Cardiac fibroblast (primary cell): Measurements from ENCODE around the gene VCAN.

Source experiments
- DNase-seq, 2 donors: peaks; one replicate each; pipeline versions ENCODE4 v3.0.0 to v3.0.0-alpha.2; 2010; ENCODE audit warnings: low read depth in 2 of 2
- H3K4me3 ChIP-seq, 2 donors: replicated peaks in 1 of 2; 1 replicate in 1 of 2; 2 replicates in 1 of 2; pipeline ENCODE4 v1.5.1; 2011; ENCODE audit warnings: low read depth in 2 of 2, low read length in 2 of 2, mild to moderate bottlenecking in 2 of 2, moderate library complexity in 1 of 2
- CTCF ChIP-seq: IDR thresholded peaks from one replicate; pipeline ENCODE4 v1.5.1; 2011; ENCODE audit warnings: low read depth, mild to moderate bottlenecking, low read length, inconsistent platforms

Gene VCAN

DNA sequence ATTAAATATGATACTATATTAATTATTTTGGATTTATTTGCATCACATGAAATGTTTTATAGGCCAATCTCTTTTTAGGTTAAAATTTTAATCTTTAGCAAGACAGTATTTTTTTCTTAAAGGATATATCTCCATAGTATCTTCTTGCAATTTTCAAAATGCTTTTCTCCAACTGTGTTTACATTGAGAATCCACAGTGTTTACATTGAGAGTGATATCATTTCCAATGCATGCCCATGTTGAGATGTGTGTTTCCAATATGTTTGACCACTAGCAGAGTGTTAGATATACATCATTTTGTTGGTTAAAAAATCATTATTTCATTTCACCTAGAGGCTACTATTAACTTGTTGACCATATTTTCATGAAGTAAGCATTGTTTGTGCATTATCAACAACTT, 17.3 kb downstream of the VCAN start:
- no peak overlapping the region for H3K4me3 ChIP-seq
- no peak for TF ChIP-seq CTCF
- DNase-seq, result no peak

GRCh38 chr5:83490203-83490602, 18.7 kb downstream of the VCAN start:
- no peak for TF ChIP-seq CTCF
- no peak overlapping the region for H3K4me3 ChIP-seq
- DNase-seq, result no peak

- TF ChIP-seq CTCF, result no peak
Observed at GRCh38 chr5:83492331-83492730, 20.8 kb downstream of the VCAN start.

DNA sequence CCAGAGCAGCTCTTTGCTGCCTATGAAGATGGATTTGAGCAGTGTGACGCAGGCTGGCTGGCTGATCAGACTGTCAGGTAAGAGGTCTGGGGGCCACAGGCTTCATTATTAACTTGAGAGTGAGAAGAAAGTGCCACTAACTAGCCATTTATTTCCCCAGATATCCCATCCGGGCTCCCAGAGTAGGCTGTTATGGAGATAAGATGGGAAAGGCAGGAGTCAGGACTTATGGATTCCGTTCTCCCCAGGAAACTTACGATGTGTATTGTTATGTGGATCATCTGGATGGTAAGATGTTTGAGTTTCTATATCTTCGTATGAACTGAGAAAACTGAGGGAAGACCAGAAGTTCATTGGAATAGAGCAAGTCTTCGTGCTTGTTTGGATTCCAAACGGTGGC, 22.1 kb downstream of the VCAN start:
- no peak for DNase-seq
- H3K4me3 ChIP-seq, result no peak overlapping the region
- TF ChIP-seq CTCF, result no peak

More at GRCh38 chr5:83492331-83492730, 20.8 kb downstream of the VCAN start:
- peak; percentile 21 to 46 for DNase-seq
- H3K4me3 ChIP-seq, result no peak overlapping the region

- no peak for DNase-seq
- no peak for TF ChIP-seq CTCF
- no peak overlapping the region for H3K4me3 ChIP-seq
Observed at GRCh38 chr5:83494087-83494620, 22.6 kb downstream of the VCAN start.

DNA sequence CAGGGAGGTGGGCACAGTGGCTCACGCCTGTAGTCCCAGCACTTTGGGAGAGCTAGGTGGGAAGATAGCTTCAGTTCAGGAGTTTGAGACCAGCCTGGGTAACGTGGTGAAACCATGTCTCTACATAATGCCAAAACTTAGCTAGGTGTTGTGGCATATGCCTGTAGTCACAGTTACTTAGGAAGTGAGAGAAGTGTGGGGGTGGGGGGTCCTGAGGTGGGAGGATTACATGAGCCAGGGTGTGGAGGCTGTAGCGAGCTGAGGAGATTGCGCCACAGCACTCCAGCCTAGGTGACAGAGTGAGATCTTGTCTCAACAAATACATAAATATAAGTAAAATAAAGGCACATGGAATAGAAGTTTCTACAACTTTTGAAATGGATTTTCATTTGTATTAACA, 23.1 kb downstream of the VCAN start:
- TF ChIP-seq CTCF, result no peak
- no peak overlapping the region for H3K4me3 ChIP-seq
- DNase-seq, result no peak

DNA sequence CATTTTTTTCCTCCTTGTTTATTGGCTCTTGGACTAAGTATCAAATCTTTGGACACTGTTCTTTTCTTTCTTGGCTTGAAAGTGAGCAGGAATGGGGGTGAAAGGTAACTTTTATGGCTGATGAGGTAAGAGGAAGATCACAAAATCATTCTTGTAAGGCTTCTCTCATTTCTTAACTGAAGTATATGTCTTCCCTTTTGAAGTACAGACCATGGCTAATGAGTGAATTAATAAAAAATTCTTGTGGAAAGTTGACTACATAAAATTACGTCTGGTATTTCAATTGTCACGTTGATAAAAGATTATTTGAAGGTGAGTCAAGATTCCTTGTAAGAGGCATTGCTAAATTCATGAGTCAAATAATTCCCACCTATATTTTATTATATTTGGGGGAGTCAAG, 25.1 kb downstream of the VCAN start:
- no peak for DNase-seq
- H3K4me3 ChIP-seq, result no peak overlapping the region
- no peak for TF ChIP-seq CTCF
